Measurements from ENCODE around the gene AFF4. TPM values are rescaled to one million over a fixed set of nuclear protein-coding genes. Genes with fewer than 3 reads are reported as not detected.

Gene AFF4
- total and polyA plus RNA-seq, 12 donors, result 7.0 to 63.8 (median 52.5) TPM

DNA sequence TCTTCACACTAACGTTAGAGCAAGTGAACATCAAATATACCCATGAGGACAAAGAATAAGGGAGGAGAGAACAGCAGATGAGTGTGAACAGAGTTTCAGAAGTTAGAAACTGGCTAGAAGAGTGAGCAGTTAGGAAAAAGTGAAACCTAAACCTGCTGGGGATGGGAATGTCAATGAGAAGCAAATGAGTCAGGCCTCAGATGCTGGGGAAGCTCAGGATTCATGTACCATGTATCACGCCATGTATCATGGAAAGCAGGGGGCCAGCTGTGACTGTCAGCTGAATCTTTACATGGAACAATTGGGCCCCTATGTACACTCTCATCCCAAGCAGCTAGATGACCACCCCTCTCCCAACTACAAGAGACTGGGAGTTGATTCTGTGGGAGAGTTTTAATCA lies 113.4 kb downstream of the AFF4 start:
- Histone ChIP-seq H3K4me1 (peaks cover 0 to 16% (median 0%) of the 10 kb centered on the region in 9 donors), H3K27me3 (no peaks in the 10 kb centered on the region), H3K4me3 (no peak overlapping the region), H3K27ac (no peak overlapping the region), H3K36me3 (no peaks in the 10 kb centered on the region), H3K9me3 (no peaks in the 10 kb centered on the region)
- intact Hi-C loops (cut with DNase I), result no loop called here
- TF ChIP-seq, protein P1, sequence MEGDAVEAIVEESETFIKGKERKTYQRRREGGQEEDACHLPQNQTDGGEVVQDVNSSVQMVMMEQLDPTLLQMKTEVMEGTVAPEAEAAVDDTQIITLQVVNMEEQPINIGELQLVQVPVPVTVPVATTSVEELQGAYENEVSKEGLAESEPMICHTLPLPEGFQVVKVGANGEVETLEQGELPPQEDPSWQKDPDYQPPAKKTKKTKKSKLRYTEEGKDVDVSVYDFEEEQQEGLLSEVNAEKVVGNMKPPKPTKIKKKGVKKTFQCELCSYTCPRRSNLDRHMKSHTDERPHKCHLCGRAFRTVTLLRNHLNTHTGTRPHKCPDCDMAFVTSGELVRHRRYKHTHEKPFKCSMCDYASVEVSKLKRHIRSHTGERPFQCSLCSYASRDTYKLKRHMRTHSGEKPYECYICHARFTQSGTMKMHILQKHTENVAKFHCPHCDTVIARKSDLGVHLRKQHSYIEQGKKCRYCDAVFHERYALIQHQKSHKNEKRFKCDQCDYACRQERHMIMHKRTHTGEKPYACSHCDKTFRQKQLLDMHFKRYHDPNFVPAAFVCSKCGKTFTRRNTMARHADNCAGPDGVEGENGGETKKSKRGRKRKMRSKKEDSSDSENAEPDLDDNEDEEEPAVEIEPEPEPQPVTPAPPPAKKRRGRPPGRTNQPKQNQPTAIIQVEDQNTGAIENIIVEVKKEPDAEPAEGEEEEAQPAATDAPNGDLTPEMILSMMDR (IDR thresholded peaks at IDR 0.05), result no peak
- ATAC-seq (no peak), DNase-seq (no peak)
- WGBS, 2 donors, result 76 to 82% methylated on average over 2 of the region's 2 CpGs

DNA sequence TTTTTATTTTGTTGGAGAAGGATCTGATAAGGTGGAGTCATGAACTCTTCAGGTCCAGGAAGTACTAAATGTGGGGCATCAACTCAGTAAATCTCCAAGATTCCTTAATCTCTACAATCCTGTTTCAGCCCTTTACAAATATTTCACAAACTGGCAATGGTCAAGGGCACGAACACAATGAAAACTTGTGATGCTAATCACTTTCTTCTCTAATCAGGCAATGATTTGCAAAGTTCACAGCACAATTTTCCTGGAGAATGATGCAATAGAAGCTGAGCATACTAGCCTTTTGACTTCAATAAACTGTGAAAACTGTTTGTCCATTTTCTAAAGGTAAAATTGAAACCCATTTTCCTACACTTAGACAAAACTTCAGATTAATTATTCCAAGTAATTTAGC lies 114.1 kb downstream of the AFF4 start:
- Histone ChIP-seq H3K4me1 (peaks cover 0 to 12% (median 0%) of the 10 kb centered on the region in 9 donors), H3K4me3 (no peak overlapping the region), H3K36me3 (no peaks in the 10 kb centered on the region), H3K9me3 (no peaks in the 10 kb centered on the region), H3K27ac (no peak overlapping the region), H3K27me3 (no peaks in the 10 kb centered on the region)
- 60 to 77% methylated on average over 1 of the region's 1 CpG for WGBS, 2 donors
- ATAC-seq, result no peak
- TF ChIP-seq, protein P1 (IDR thresholded peaks at IDR 0.05), result no peak
- intact Hi-C loops (cut with DNase I), result no loop called here
- no peak for DNase-seq

DNA sequence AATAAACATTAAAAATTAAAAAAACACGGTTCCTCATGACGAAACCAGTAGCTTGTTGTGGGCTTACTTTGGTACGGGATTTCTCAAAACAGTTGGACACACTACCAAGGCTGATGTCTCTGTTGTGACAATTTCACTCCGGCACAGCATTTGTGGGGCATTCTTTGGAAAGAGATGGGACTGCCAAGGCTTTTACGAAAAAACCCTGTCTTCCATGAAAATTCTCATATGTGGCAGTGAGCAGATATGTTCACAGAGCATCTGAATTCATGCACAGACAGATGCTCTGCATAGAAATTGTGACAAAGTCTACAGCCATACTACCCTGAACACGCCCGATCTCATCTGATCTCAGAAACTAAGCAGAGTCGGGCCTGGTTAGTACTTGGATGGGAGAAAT lies 115.2 kb downstream of the AFF4 start:
- DNase-seq, result no peak
- no peaks in the 10 kb centered on the region for H3K27me3 ChIP-seq
- no peak overlapping the region for H3K4me3 ChIP-seq
- H3K4me1 ChIP-seq, result peaks cover 0 to 2% (median 0%) of the 10 kb centered on the region in 9 donors
- H3K36me3 ChIP-seq, result no peaks in the 10 kb centered on the region
- intact Hi-C loops (cut with DNase I), result no loop called here
- no peak overlapping the region for H3K27ac ChIP-seq
- TF ChIP-seq, protein P1 (IDR thresholded peaks at IDR 0.05), result no peak
- no peaks in the 10 kb centered on the region for H3K9me3 ChIP-seq
- 93 to 96% methylated on average over 8 of the region's 8 CpGs for WGBS, 2 donors
- ATAC-seq, result no peak

- Histone ChIP-seq H3K4me3 (no peak overlapping the region), H3K9me3 (no peaks in the 10 kb centered on the region), H3K36me3 (no peaks in the 10 kb centered on the region), H3K27me3 (no peaks in the 10 kb centered on the region), H3K27ac (peak overlapping the region in 3 of 10 donors; percentile 54 to 78 (median 64)), H3K4me1 (peaks cover 0 to 27% (median 7%) of the 10 kb centered on the region in 9 donors)
- no peak for DNase-seq
- ATAC-seq, result no peak
- TF ChIP-seq, protein P1 (IDR thresholded peaks at IDR 0.05), result no peak
- WGBS, 2 donors, result 90 to 98% methylated on average over 4 of the region's 4 CpGs
- intact Hi-C loops (cut with DNase I), result no loop called here
Measured at GRCh38 chr5:132841305-132841704, 122.1 kb downstream of the AFF4 start.
